OCI-M2 (cell line): ENCODE measurements around the gene CILP.
"Not testable (repeated sequence)": the region's sequence is repeated elsewhere in the genome, so short reads cannot be mapped to it uniquely, and the experiment has no call there.

Experiments
- DNase-seq: peaks from one replicate; lab custom pipeline; 2025; ENCODE audit not compliant: unreplicated experiment; lab: John Stamatoyannopoulos, UW

The CILP gene

GRCh38 chr15:65210770-65211481, at the start of gene CILP:
Gene CILP (minus strand): TSS chr15:65211473. CDS start chr15:65209755, 1,718 bp downstream.
- no peak for DNase-seq

- DNase-seq = no peak
Observed at GRCh38 chr15:65260968-65261367, 49.7 kb upstream of the CILP start.

GRCh38 chr15:65259367-65259797, 48.1 kb upstream of the CILP start:
- no peak for DNase-seq

GRCh38 chr15:65258375-65259262, 47.3 kb upstream of the CILP start:
- no peak for DNase-seq

- DNase-seq = no peak
Observed at GRCh38 chr15:65255486-65256140, 44.3 kb upstream of the CILP start.

GRCh38 chr15:65254758-65255157, 43.5 kb upstream of the CILP start:
- DNase-seq = no peak

GRCh38 chr15:65254356-65254755, 43.1 kb upstream of the CILP start:
- no peak for DNase-seq

GRCh38 chr15:65249641-65250040, 38.4 kb upstream of the CILP start:
- DNase-seq = no peak

GRCh38 chr15:65248511-65249255, 37.4 kb upstream of the CILP start:
- DNase-seq = no peak

GRCh38 chr15:65246939-65247338, 35.7 kb upstream of the CILP start:
- no peak for DNase-seq

- no peak for DNase-seq
Observed at GRCh38 chr15:65246026-65246714, 34.9 kb upstream of the CILP start.

GRCh38 chr15:65245096-65245856, 34.0 kb upstream of the CILP start:
- DNase-seq = no peak

GRCh38 chr15:65244638-65245037, 33.4 kb upstream of the CILP start:
- no peak for DNase-seq

- not testable (repeated sequence) for DNase-seq
Observed at GRCh38 chr15:65236443-65236842, 25.2 kb upstream of the CILP start.

- no peak for DNase-seq
Observed at GRCh38 chr15:65233696-65234095, 22.4 kb upstream of the CILP start.

- DNase-seq = no peak
Observed at GRCh38 chr15:65232520-65232919, 21.2 kb upstream of the CILP start.

GRCh38 chr15:65231306-65231705, 20.0 kb upstream of the CILP start:
- DNase-seq = no peak

- not testable (repeated sequence) for DNase-seq
Observed at GRCh38 chr15:65226901-65227300, 15.6 kb upstream of the CILP start.

GRCh38 chr15:65226221-65226620, 14.9 kb upstream of the CILP start:
- no peak for DNase-seq

GRCh38 chr15:65223996-65224395, 12.7 kb upstream of the CILP start:
- DNase-seq = no peak
